HG02763 (cell line): Measurements from ENCODE around the gene CCNL2.
A peak's percentile ranks its signal among the peaks of the same experiment; 100 is the strongest.
"Not testable (repeated sequence)": the region's sequence is repeated elsewhere in the genome, so short reads cannot be mapped to it uniquely, and the experiment has no call there.

Experiments used
- ATAC-seq: cut with Tn5 transposase; IDR thresholded peaks from one replicate; pipeline ENCODE4 v1.9.1; 2021; ENCODE audit warnings: mild to moderate bottlenecking, moderate library complexity; ENCODE audit not compliant: unreplicated experiment

Gene CCNL2

DNA sequence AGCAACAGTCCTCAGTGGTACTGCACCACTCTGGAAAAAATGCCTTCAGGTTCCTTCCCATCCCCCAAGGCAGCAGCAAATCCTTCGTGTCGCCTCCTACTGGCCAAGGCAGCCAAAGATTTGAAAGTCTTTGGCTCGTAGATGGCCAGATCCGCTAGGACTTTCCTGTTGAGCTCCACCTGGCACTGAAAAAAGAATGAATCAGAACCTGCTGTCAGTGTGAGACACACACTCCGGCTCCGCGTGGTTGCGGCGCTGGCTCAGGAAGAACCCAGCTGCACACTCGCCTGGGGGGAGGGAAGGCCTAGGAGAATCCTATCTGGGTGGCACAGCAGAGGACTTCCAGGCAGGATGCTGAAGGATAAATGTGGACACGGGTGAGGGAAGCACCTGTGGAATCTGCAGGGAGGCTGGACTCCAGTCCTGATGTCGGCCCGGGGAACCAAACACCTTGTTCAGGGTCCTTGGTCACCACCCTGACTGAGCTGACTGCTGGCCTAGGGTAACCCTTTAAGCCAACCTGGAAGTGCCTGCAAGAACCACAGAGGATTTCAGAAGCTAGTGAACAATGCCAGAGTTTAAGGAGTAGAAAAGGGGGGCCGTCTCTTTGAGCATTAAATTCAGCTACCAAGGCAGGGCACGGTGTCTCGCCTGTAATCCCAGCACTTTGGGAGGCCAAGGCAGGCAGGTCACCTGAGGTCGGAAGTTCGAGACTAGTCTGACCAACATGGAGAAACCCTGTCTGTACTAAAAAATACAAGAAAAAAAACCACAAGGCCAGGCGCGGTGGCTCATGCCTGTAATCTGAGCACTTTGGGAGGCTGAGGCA lies 3.2 kb upstream of the CCNL2 start:
- no peak for ATAC-seq

DNA sequence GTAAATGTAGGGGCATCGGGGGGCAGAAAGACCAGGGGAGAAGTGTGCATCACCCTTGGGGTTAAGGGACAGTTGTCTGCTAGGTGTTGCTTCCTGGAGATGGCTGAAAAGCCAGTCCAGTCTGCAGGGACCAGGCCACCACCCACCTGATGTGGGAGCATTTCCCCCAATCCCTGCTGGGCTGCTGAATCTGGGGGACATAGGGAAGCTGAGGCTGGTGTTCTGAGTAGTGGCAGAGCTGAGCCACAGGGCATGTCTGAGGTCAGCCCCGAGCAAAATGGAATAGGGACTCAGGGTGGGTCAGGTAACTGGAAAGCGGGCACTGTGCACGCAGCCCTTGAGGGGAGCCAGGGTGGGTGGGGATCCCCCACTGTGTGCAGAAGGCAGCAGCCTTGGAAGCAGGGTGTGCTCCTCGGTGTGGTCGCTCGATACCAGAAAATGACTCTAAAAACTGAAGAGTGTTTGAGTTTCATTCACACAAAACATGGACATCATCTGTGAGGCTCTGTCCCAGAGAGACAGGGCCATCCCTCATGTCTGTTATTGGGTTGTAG lies 2.4 kb upstream of the CCNL2 start:
- ATAC-seq = no peak

DNA sequence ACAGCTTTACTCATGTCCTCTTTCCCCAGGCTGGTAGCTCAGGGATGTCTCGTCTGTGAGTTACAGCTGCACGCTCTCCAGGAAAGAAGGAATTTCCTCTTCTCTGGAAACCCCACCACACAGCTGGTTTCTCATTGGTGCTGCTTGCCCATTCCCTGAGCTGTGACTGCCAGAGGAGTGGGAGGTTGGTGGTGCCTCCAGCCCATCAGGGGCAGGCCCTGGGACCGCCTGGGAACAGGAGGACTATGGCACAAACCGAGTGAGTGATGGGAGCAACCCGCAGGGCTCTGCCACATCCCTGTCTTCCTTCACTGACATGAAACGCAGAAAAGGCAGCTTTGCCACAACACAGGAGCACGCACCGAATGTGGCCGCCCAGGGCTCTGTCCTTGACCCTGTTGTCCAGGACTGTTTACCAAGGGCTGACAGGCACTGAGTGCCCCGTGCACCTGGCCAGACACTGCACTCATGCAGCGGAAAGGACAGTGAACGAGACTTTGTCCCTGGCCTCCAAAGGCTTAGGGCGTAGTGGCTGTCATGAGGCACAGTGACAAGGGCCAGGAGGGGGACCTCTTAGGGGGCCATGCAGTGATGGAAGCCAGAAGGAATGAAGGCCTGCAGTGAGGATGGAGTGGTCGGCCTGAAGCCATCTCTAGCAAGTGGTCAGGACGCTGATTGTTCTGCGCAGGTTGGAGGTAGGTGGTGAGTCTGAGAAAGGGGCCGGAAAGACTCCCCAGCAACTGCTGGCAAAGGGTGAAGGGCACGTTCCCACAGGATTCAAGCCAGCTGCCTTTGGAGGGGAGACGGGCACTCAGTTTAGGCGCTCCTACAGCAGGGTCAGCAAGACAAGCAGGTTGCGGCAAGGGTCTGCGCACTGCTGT lies 1.7 kb upstream of the CCNL2 start:
- no peak for ATAC-seq

DNA sequence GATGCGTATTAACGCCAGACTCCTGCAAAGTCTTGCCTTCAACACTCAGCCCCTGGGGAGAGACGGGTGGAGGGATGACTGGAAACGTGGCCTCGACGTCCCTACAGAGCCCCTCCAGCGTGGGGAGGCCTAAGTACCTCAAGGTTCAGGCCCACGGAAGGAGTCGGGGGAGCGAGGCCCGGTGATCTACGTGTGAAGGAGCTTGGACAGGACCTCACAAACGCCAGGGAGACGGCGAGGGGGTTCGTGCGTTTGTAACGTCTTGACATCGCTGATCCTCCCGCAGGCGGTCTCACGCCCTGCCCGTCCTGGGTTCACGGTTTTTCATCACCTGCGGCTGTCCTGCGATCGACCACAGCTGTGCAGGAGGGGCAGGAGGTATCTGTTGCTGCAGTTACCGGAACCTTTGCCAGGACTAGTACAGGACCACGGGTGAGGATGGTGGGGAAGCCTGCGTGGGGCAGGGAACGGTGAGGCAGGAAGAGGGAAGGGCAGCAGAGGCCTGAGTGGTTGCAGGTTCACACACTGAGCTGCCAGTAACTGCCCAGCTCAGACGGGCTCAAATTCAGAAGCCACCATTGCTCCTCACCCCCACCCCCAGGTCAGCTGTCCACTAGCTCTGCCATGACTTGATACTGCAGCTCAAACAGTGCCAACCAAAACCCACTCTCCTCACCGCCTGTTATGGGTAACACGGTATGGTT lies 889 bp upstream of the CCNL2 start:
- ATAC-seq = no peak

DNA sequence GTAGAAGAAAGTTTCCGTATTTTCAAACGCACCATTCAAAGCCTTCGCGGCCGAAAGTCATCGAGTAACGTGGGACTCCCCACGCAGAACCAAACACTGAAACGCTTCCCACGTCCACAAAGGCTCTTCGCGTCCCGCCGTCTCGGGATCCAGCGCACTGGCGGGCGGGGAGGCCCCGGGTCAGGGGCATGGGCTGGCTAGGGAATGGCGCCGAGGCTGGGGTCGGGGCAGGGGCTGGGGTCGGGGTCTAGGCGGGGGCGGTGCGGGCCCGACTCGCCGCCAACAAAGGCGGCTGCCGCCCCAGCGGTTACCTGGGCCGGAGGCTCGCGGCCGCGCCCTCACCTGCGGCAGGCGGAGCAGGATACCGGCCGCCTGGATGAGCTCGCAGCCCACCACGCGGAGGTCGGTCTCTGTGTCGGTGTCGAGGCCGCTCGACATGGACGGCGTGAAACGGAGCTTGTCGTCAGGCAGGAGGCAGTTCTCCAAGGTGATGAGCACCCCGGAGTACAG lies 403 bp downstream of the CCNL2 start:
- ATAC-seq = peak; percentile 10

DNA sequence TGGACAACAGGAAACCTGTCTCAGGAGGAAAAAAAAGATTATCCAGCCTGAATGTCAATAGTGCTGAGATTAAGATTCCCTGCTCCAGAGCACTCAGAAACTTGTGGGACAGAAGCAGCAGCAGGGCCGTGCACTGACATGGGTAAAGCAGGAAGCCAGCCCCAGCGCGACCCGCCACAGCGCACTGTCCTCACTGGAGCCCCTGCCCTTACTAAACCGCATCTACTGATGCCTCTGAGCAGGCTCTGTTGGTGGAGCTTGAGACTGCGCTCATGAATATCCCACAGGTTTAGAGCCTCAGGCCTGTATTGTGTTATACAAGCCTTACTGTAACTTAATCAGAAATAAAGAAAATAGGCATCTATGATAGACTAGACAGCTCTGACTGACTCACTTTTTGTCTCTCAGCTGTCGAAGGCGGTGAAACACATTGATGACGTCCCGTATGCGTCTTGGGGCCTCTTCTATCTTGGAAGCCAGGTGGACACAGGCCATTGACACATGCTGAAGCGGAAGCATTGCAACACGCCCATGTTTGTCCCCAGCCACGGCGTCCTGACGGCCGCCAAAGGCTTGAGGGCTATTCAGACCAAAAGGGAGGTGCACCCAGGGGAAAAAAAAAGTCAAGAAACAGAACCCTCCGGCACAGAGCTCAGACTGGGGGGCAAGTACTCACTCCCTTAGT lies 1.2 kb downstream of the CCNL2 start:
- ATAC-seq = no peak

DNA sequence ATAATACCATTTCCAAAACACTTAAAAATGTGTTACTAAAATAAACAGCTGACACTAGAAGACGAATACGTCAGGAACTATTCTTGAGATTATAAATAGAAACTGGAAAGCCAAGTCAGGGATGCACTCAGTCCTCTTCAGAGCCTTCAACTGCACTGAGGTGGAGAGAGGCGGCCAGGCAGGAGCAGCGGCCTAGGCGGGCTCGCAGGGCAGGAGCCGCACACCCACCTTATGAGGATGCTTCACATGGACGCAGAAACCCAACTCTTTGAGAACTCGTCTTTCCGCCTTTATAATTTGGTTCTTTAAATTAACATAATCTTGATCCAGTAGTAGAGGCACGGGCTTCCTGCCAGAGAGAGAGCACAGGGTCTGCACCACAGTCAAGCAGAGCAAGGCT lies 4.0 kb downstream of the CCNL2 start:
- no peak for ATAC-seq

DNA sequence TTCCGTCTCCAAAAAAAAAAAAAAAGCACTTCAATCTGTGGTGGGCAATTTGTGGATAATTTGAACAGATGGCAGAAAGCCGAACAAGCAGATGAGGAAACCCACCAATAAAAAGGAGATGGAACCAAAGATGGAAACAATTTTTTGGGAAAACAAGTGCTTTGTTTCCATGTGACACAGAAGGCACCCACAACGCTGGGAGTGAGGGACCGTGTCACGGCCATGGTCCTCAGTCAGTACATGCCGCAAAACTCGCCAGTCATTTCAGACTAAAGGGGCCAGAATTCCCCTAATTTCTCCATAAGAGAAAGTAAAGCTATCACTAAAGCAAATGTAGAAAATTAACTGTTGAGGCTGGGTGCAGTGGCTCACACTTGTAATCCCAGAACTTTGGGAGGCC lies 5.0 kb downstream of the CCNL2 start:
- ATAC-seq = no peak

DNA sequence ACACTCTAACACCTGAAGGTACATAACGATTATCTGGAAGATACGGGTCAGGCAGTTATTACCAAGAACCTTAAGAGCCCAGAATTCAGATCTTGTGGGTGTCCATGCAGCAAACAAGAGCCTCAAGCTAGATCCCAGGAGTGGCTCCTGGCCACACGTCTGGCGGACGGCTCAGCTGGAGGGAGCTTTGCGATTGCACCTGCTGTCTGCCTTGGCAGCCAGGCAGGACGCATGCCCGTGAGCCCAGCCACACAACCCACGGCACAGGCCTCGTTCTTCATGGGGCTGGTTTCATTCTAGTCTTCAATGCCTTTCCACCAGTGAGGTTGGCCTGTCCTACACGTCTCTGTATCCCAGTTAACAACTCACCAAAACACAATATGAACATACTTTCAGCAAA lies 5.7 kb downstream of the CCNL2 start:
- ATAC-seq = no peak

DNA sequence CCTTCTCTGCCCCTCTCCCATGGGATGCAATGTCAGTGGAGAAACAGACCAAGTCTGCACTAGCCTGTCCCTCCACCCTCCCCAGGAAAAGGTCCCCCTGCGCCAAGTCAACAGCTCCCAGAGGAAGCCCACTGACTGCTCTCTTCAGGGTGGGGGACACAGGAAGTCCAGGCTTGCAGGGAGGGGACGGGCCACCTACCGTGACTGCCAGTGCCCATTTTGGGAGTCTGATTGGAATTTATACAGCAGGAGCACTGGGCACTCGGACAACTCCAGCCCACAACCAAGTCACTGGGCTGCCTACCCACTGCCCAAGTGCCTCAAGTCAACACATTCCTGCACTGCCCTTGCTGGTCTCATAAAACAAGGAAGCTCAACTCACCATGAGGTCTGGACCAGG lies 6.1 kb downstream of the CCNL2 start:
- ATAC-seq = no peak

DNA sequence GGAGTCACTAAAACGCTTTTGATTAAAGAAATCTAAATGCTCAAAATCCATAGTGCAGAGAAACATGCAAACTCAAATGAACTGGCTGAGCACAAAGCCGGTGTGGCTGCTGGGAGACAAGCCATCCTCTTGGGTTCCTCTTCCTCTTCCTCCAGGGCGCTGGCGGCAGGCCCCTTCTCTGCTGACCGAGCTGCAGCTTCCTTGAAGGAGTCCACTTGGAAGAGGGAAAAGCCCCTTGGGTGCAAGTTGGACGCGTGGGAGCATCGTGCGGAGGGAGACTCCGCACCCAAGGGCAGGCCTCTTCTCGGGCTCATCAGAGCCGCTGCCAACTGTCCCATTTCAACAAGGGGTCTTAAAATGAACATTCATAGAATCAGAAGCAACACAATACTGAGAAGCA lies 7.9 kb downstream of the CCNL2 start:
- no peak for ATAC-seq

DNA sequence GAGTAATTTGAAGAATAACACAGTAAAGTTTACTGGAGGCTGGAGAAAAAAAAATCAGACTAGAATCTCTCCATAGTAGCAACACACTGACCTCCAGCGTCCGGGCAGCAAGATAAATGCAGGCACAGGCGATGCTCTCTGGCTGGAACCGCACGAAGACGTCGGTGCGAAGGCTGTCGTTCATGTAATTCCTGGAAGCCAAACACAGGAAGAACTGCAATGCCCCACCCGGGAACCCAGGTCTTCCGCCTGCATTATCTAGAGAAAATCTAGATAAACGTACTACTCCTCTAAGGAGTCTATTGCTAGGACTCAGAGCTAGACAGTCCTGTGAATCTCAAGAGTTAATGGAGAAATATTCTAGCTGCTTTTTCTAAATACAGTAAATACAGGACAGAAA lies 8.5 kb downstream of the CCNL2 start:
- ATAC-seq = no peak

DNA sequence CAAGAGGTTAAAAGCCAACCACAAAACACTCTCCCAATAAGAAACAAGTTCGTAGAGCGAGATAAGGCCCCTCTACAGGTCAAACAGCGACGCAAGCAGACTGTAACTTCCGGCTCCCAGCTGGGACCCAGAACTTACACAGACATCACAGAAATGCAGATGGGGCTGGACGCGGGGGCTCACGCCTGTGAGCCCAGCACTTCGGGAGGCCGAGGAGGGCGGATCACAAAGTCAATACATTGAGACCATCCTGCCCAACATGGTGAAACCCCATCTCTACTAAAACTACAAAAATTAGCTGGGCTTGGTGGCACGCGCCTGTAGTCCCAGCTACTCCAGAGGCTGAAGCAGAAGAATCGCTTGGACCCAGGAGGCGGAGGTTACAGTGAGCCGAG lies 11.1 kb downstream of the CCNL2 start:
- no peak for ATAC-seq

DNA sequence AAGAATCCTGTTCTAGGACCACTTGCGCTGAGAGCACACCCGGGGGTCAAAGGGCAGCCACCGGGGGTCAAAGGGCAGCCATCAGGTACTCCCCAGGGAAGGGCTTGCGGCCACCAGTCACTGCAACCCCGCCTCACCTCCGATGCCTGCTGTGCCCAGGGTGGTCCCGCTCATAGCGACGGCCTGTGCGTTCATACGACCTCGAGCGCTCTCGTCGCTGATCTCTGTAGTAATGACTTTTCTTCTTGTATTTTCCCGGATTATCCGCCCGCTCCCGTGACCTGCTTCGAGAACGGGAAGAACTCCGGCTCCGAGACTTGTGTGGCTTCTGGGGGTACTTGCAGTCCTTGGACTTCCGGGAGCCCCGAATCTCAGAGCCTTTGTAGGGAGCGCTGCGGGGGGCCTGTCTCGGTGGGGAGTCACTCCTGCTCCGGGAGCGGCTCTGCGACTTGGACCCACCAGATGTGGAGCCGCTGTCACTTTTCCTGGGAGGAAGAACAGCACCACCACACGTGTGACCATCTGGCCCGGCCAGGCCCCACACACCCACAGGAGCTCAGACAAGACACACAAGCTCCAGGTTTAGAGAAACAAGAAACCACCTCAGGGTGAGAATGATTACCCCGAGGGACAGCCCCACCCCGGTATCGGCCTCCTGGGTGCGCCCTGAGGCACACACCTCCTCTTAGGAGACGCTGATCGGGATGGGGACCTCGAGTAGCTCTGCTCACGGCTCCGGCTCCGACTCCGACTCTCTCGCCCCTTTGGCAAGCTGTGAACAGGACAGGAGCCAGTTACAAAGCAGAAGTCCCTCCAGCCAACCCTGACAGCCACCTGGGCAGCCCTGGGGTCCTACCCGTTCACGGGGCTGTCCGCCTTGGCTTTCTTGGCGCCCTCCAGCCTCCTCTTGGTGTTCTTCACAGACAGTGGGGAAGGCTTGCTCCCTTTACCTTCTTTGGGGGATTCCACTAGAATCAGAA lies 11.7 kb downstream of the CCNL2 start:
- no peak for ATAC-seq

DNA sequence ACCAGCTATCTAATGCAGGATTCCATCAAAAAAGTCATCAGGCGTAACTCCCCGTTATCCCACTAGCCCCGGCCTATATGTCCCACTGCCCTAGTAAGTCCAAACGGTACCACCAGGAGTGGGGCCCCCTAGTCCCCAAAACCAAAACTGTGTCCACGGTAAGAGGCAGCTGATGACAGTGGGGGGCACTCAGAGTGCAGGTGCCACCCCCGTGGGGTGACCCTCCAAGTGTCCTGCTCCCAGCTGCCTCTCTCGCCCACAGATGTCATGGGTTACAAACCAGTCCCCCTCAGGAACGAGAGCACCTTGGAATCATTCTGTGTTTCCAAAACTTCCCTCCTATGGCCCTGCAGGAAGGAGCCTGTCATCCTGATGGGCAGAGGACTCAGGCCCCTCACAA lies 13.2 kb downstream of the CCNL2 start:
- ATAC-seq = no peak

DNA sequence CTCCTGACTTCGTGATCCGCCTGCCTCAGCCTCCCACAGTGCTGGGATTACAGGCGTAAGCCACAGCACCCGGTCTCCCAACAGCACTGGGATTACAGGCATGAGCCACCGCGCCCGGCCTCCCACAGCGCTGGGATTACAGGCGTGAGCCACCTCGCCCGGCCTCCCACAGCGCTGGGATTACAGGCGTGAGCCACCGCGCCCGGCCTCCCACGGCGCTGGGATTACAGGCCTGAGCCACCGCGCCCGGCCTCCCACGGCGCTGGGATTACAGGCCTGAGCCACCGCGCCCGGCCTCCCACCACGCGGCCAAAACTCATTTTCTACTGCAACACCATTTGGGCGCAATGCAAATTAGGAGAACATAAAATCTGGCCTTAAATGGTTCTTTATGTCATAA lies 13.8 kb downstream of the CCNL2 start:
- not testable (repeated sequence) for ATAC-seq

DNA sequence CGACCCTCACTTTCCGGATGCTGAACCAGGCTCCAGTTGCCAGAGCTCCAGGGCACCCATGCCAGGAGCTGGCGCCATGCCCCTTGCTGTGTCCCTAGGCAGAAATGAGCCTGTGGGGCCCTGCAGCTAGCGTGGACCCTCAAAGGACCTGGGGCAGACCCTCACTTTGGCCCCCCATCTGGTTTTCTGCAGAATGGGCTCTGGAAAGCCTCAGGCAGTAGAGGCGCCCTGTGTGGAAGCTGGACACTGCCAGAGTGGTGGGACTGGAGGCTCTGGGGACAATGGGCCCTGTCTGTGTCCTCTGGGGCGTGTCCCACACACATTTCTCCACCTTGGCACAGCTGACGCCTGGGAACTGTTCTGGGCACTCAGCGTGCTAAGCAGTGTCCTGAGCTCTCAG lies 17.8 kb downstream of the CCNL2 start:
- no peak for ATAC-seq

DNA sequence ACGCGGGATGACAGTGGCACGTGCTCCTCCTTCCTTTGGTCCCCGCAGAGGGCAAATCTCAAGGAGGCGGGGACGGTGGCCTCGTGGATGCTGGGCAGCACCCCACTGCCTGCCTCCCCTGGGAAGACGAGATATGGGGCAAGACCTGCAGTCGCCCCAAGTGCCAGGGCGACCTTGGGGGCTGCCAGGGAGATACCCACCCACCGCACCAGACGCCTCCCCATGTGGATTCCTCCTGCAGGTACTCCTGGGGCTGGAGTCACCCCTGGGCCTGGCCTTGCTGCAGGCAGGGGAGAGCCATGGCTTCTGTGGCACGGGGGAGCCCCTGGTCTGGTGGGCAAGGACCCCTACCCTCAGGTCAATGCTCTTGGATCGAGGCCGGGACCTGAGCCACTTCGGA lies 18.3 kb downstream of the CCNL2 start:
- no peak for ATAC-seq

DNA sequence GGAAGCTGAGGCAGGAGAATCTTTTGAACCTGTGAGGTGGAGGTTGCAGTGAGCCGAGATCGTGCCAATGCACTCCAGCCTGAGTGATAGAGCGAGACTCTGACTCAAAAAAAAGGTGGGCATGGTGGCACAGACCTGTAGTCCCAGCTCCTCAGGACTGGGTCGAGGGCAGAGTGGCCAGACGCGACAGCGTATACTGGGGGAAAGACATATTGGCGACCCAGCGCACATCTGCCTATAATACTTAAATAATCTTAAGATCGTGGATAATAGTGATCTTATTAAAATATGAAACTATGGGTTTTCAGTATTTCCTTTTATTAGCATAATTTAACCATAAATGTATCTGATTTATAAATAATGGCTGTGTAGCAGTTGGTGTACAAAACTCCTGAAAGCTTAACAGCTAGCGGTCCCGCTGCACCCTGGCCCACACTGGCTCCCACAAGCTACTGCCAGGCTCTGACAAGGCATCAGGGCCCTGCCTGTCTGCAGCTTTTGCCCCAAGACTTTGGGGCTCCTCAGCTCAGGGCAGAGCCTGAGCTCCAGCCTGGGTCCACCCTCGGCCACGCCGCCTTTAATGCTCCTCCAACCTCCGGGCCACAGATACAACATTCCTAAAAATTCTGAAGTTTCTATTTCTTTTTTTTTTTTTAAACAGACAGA lies 21.5 kb downstream of the CCNL2 start:
- no peak for ATAC-seq
